Astrocyte (in vitro differentiated cells and primary cell): ENCODE data around the gene FTCD. TPM values are rescaled to one million over a fixed set of nuclear protein-coding genes. Genes with fewer than 3 reads are reported as not detected.

Experiments
- DNase-seq: peaks from one replicate; pipeline ENCODE4 v3.0.0-alpha.2; 2010; ENCODE audit warnings: low read depth
- FAIRE-seq: peaks from 2 replicates; lab custom pipeline; 2011; peaks lifted over from hg19 to GRCh38; lab: Jason Lieb, UNC
- H2AFZ ChIP-seq: 2 replicates; pipeline ENCODE4 v1.6.0; 2012; ENCODE audit warnings: low read depth, low read length, inconsistent platforms
- H3K27ac ChIP-seq: 2 replicates; pipeline ENCODE4 v1.5.1; 2011; ENCODE audit warnings: low read depth, low read length, inconsistent platforms
- H3K27me3 ChIP-seq: 2 replicates; pipeline ENCODE4 v1.6.0; 2011; ENCODE audit warnings: low read length, inconsistent platforms; ENCODE audit not compliant: insufficient read depth
- H3K36me3 ChIP-seq: 2 replicates; pipeline ENCODE4 v1.5.1; 2011; ENCODE audit warnings: low read length, inconsistent platforms; ENCODE audit not compliant: insufficient read depth
- H3K4me1 ChIP-seq: 2 replicates; pipeline ENCODE4 v1.5.1; 2011; ENCODE audit warnings: low read length, inconsistent platforms; ENCODE audit not compliant: insufficient read depth
- H3K4me2 ChIP-seq: 2 replicates; pipeline ENCODE4 v1.6.0; 2012; ENCODE audit warnings: low read length, inconsistent platforms
- H3K4me3 ChIP-seq: 2 replicates; pipeline ENCODE4 v1.5.1; 2011; ENCODE audit warnings: low read depth, mild to moderate bottlenecking, low read length, inconsistent platforms; ENCODE audit not compliant: insufficient read depth
- H3K79me2 ChIP-seq: 2 replicates; pipeline ENCODE4 v1.6.0; 2012; ENCODE audit warnings: mild to moderate bottlenecking, low read length, inconsistent platforms; ENCODE audit not compliant: insufficient read depth
- H3K9ac ChIP-seq: 2 replicates; pipeline ENCODE4 v1.6.0; 2012; ENCODE audit warnings: mild to moderate bottlenecking, low read length, inconsistent platforms
- H3K9me3 ChIP-seq: 2 replicates; pipeline ENCODE4 v1.5.1; 2012; ENCODE audit warnings: low read depth, mild to moderate bottlenecking, low read length, inconsistent platforms; ENCODE audit not compliant: insufficient read depth
- H4K20me1 ChIP-seq: 2 replicates; pipeline ENCODE4 v1.6.0; 2012; ENCODE audit warnings: low read length, inconsistent platforms; ENCODE audit not compliant: insufficient read depth
- H3K27ac Mint-ChIP-seq: one replicate; pipeline ENCODE4 v1.8.0; 2021; ENCODE audit warnings: mild to moderate bottlenecking, mixed read lengths; ENCODE audit not compliant: unreplicated experiment
- H3K27me3 Mint-ChIP-seq: one replicate; pipeline ENCODE4 v1.8.0; 2021; ENCODE audit warnings: low read depth, mixed read lengths; ENCODE audit not compliant: unreplicated experiment
- H3K36me3 Mint-ChIP-seq: one replicate; pipeline ENCODE4 v1.8.0; 2021; ENCODE audit warnings: low read depth, mixed read lengths; ENCODE audit not compliant: unreplicated experiment
- H3K4me1 Mint-ChIP-seq: one replicate; pipeline ENCODE4 v1.8.0; 2021; ENCODE audit warnings: low read depth, mixed read lengths; ENCODE audit not compliant: unreplicated experiment
- H3K4me3 Mint-ChIP-seq: one replicate; pipeline ENCODE4 v1.8.0; 2021; ENCODE audit warnings: mild to moderate bottlenecking, moderate library complexity, mixed read lengths; ENCODE audit not compliant: unreplicated experiment
- H3K9me3 Mint-ChIP-seq: one replicate; pipeline ENCODE4 v1.8.0; 2021; ENCODE audit warnings: mild to moderate bottlenecking, mixed read lengths; ENCODE audit not compliant: unreplicated experiment
- CTCF ChIP-seq: IDR thresholded peaks from 2 replicates; pipeline ENCODE4 v1.5.1; 2011; ENCODE audit warnings: low read depth, mild to moderate bottlenecking, inconsistent platforms, low read length, moderate library complexity; ENCODE audit not compliant: insufficient read depth
- EZH2 ChIP-seq: IDR thresholded peaks from 2 replicates; pipeline ENCODE4 v1.6.1; 2012; ENCODE audit warnings: mild to moderate bottlenecking, low read length, inconsistent platforms; ENCODE audit not compliant: insufficient read depth
- total RNA-seq: library from RNA; stranded (reverse); gene quantifications from 2 replicates; pipeline ENCODE4 v1.2.1, GENCODE V29; 2021

Gene FTCD
- total RNA-seq, 1 donor from 2014 or later: 1.9 TPM

GRCh38 chr21:46122758-46123683, 32.4 kb downstream of the FTCD start:
- Histone ChIP-seq H3K27ac (peak overlapping the region; percentile 78), H3K4me3 (no peak overlapping the region), H4K20me1 (peaks cover 87% of the 10 kb centered on the region), H3K4me1 (peaks cover 26% of the 10 kb centered on the region), H3K27me3 (no peaks in the 10 kb centered on the region), H3K9me3 (no peaks in the 10 kb centered on the region), H2AFZ (no peak overlapping the region), H3K4me2 (no peak overlapping the region), H3K79me2 (peaks cover 42% of the 10 kb centered on the region), H3K9ac (peak overlapping the region; percentile 57), H3K36me3 (peaks cover 23% of the 10 kb centered on the region)
- Mint-ChIP-seq H3K27ac (no peak overlapping the region), H3K4me3 (no peak overlapping the region), H3K4me1 (peaks cover 4% of the 10 kb centered on the region), H3K36me3 (peaks cover 5% of the 10 kb centered on the region), H3K9me3 (no peaks in the 10 kb centered on the region), H3K27me3 (no peaks in the 10 kb centered on the region)
- DNase-seq (no peak), FAIRE-seq (no peak)
- TF ChIP-seq EZH2: no peak
- TF ChIP-seq CTCF: no peak

DNA sequence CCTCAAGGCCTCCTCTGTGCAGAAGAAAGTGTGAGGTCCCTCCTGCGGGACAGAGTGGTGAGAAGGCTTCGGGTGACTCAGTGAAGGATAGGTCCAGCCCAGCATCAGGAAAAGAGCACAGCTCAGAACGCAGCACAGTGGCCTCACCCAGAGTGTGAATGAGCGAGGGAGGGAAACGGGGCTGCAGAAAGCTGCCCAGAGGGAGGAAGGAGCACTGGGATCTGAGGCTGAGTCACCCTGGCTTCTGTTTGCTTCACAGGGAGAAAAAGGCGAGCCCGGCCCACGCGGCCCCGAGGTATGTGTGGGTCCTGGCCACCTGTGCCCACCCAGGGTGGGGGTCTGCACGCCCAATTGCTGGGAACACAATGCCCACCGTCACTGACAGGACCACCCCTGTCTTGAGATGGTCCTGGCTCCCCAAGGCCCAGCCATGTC, 33.1 kb downstream of the FTCD start:
- no peak overlapping the region for H3K4me3 ChIP-seq
- Mint-ChIP-seq H3K9me3 (no peaks in the 10 kb centered on the region), H3K27me3 (no peaks in the 10 kb centered on the region), H3K4me1 (peaks cover 4% of the 10 kb centered on the region), H3K27ac (no peak overlapping the region), H3K4me3 (no peak overlapping the region), H3K36me3 (peaks cover 3% of the 10 kb centered on the region)
- DNase-seq: peak; percentile 92
- H3K27ac ChIP-seq: peak overlapping the region; percentile 78
- no peak for TF ChIP-seq CTCF
- TF ChIP-seq EZH2: no peak
- peak overlapping the region; percentile 57 for H3K9ac ChIP-seq
- peaks cover 47% of the 10 kb centered on the region for H3K79me2 ChIP-seq
- peaks cover 26% of the 10 kb centered on the region for H3K4me1 ChIP-seq
- no peak overlapping the region for H2AFZ ChIP-seq
- FAIRE-seq: no peak
- no peaks in the 10 kb centered on the region for H3K9me3 ChIP-seq
- no peaks in the 10 kb centered on the region for H3K27me3 ChIP-seq
- H3K4me2 ChIP-seq: peak overlapping the region; percentile 42
- peaks cover 18% of the 10 kb centered on the region for H3K36me3 ChIP-seq
- peaks cover 86% of the 10 kb centered on the region for H4K20me1 ChIP-seq
